OCI-LY7 (cell line): ENCODE data around the gene MYMK.

ENCODE experiments used
- CTCF ChIP-seq: fragments of 200-600 bp; sonication (generic); conservative IDR thresholded peaks from 2 replicates; pipeline ENCODE4 v1.5.1; 2014; ENCODE audit warnings: mild to moderate bottlenecking, antibody characterized with exemption, low read length, moderate library complexity, mixed read lengths
- EZH2phosphoT487 ChIP-seq: fragments of 200-600 bp; sonication (generic); IDR thresholded peaks from 2 replicates; pipeline ENCODE4 v1.6.1; 2018; ENCODE audit warnings: low read depth, borderline replicate concordance, mild to moderate bottlenecking, mixed run types, antibody characterized with exemption, low read length, moderate library complexity, mixed read lengths

- no peak for TF ChIP-seq CTCF
- TF ChIP-seq EZH2phosphoT487, result no peak
Measured at GRCh38 chr9:133569891-133570690, 45.3 kb upstream of the MYMK start.
